Measurements from ENCODE around the gene ALDOC. TPM values are rescaled to one million over a fixed set of nuclear protein-coding genes. Genes with fewer than 3 reads are reported as not detected.
A peak's percentile ranks its signal among the peaks of the same experiment; 100 is the strongest.

ALDOC gene
- polyA plus RNA-seq, 2 of the 4 experiments (the other 2 are of a cell fraction) = 1.9 to 6.3 TPM

GRCh38 chr17:28563475-28563874, 13.2 kb downstream of the ALDOC start:
- Histone ChIP-seq H3K4me1 (peaks cover 7% of the 10 kb centered on the region), H3K9me3 (no peaks in the 10 kb centered on the region), H3K27ac (0 out of 6 replicates have a peak overlapping the region, but pooled peaks of 1 of the 2 experiments have one; percentile 45), H3K4me3 (no peak overlapping the region), H3K4me2 (peak overlapping the region; percentile 17; the same call in 1 of the 3 replicates)
- CTCF ChIA-PET = interaction anchor here (0.6 kb wide), 2 partner anchors 116 to 312 kb away, joined by 3 to 4 read pairs; no protein-coding TSS in a partner anchor
- no peak for TF ChIP-seq USF2 (IDR thresholded peaks at IDR 0.05)
- no peak for TF ChIP-seq TFCP2L1 (CRISPR knock-in tag; IDR thresholded peaks at IDR 0.05)
- no peak for TF ChIP-seq KDM1A (IDR thresholded peaks at IDR 0.05; ENCODE audit: low read depth)
- no peak for TF ChIP-seq TP53 (CRISPR knock-in tag; IDR thresholded peaks at IDR 0.05)
- no peak for TF ChIP-seq GATA3 (IDR thresholded peaks at IDR 0.05; ENCODE audit: borderline replicate concordance)
- no peak for TF ChIP-seq FOXS1 (CRISPR knock-in tag; IDR thresholded peaks at IDR 0.05)
- no peak for TF ChIP-seq EHMT2 (IDR thresholded peaks at IDR 0.05; ENCODE audit: low read depth)
- TF ChIP-seq, protein P1, sequence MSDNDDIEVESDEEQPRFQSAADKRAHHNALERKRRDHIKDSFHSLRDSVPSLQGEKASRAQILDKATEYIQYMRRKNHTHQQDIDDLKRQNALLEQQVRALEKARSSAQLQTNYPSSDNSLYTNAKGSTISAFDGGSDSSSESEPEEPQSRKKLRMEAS (IDR thresholded peaks at IDR 0.05) = no peak
- TF ChIP-seq POLR2AphosphoS2 (conservative IDR thresholded peaks at IDR 0.05; ENCODE audit: low read length) = no peak
- TF ChIP-seq HOXB13 (CRISPR knock-in tag; IDR thresholded peaks at IDR 0.05; ENCODE audit: low read depth) = no peak
- TF ChIP-seq, protein P2, sequence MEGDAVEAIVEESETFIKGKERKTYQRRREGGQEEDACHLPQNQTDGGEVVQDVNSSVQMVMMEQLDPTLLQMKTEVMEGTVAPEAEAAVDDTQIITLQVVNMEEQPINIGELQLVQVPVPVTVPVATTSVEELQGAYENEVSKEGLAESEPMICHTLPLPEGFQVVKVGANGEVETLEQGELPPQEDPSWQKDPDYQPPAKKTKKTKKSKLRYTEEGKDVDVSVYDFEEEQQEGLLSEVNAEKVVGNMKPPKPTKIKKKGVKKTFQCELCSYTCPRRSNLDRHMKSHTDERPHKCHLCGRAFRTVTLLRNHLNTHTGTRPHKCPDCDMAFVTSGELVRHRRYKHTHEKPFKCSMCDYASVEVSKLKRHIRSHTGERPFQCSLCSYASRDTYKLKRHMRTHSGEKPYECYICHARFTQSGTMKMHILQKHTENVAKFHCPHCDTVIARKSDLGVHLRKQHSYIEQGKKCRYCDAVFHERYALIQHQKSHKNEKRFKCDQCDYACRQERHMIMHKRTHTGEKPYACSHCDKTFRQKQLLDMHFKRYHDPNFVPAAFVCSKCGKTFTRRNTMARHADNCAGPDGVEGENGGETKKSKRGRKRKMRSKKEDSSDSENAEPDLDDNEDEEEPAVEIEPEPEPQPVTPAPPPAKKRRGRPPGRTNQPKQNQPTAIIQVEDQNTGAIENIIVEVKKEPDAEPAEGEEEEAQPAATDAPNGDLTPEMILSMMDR (IDR thresholded peaks at IDR 0.05) = no peak
- TF ChIP-seq PHF8 (IDR thresholded peaks at IDR 0.05; ENCODE audit: borderline replicate concordance, low read depth) = no peak
- no peak for TF ChIP-seq SMC3 (IDR thresholded peaks at IDR 0.05)
- no peak for TF ChIP-seq ELK1 (IDR thresholded peaks at IDR 0.05; ENCODE audit: low read depth, low read length)
- no peak for TF ChIP-seq HMGXB4 (CRISPR knock-in tag; IDR thresholded peaks at IDR 0.05; ENCODE audit: borderline replicate concordance)
- DNase-seq (ENCODE audit: low read depth in 1 of 2, low spot score in 1 of 2) = peak in 1 of 2 experiments; percentile 60
- no peak for FAIRE-seq
- 88% methylated on average over 3 of the region's 3 CpGs for WGBS (ENCODE audit: missing lambda C conversion rate)
- peak; percentile 68 to 89; a peak in 4 of 6 replicates for ATAC-seq
- POLR2A ChIA-PET = no interaction called here

- CTCF ChIA-PET = interaction anchor here (1.0 to 12.8 kb wide), 8 partner anchors 7 to 156 kb away, joined by 3 to 188 read pairs (median 8); partner anchors contain the start of gene PIGS
- 92% methylated on average over 3 of the region's 3 CpGs for WGBS (ENCODE audit: missing lambda C conversion rate)
- DNase-seq (ENCODE audit: low read depth in 1 of 2, low spot score in 1 of 2) (no peak), ATAC-seq (no peak), FAIRE-seq (no peak)
- Histone ChIP-seq H3K4me2 (no peak overlapping the region), H3K4me1 (peaks cover 11% of the 10 kb centered on the region), H3K9me3 (no peaks in the 10 kb centered on the region), H3K4me3 (no peak overlapping the region), H3K27ac (no peak overlapping the region)
- TF ChIP-seq HOXA7 (CRISPR knock-in tag; IDR thresholded peaks at IDR 0.05) (no peak), CEBPB (IDR thresholded peaks at IDR 0.05) (no peak), PHF8 (IDR thresholded peaks at IDR 0.05; ENCODE audit: borderline replicate concordance, low read depth) (no peak)
- POLR2A ChIA-PET = no interaction called here
Measured at GRCh38 chr17:28555022-28555421, 21.7 kb downstream of the ALDOC start.
